Natural killer cell (primary cell): ENCODE data around the gene ICE1. TPM values are rescaled to one million over a fixed set of nuclear protein-coding genes. Genes with fewer than 3 reads are reported as not detected.
"Not testable (repeated sequence)": the region's sequence is repeated elsewhere in the genome, so short reads cannot be mapped to it uniquely, and the experiment has no call there.

ENCODE experiments used
- ATAC-seq, 3 donors: fragments of 150-1000 bp in 2 of 3; fragments of 200-7000 bp in 1 of 3; cut with Tn5 transposase; 1 replicate in 1 of 3; 2 replicates in 2 of 3; pipeline ENCODE4 v1.10.0; 2021; ENCODE audit warnings: mild to moderate bottlenecking in 2 of 3, moderate library complexity in 2 of 3
- DNase-seq, 2 donors: peaks; one replicate each; pipeline versions ENCODE4 v3.0.0 to v3.0.0-alpha.2; 2013 to 2021; ENCODE audit warnings: mixed read lengths in 1 of 2
- H3K27ac ChIP-seq: one replicate; pipeline ENCODE4 v1.5.1; 2013; ENCODE audit warnings: mild to moderate bottlenecking, low read length
- H3K27me3 ChIP-seq: one replicate; pipeline ENCODE4 v1.6.1; 2013; ENCODE audit warnings: low read length; ENCODE audit not compliant: control insufficient read depth, insufficient read depth
- H3K36me3 ChIP-seq: one replicate; pipeline ENCODE4 v1.6.1; 2013; ENCODE audit warnings: low read length; ENCODE audit not compliant: control insufficient read depth, insufficient read depth
- H3K4me1 ChIP-seq: one replicate; pipeline ENCODE4 v1.6.1; 2013; ENCODE audit warnings: low read length; ENCODE audit not compliant: control insufficient read depth, insufficient read depth
- H3K4me3 ChIP-seq: one replicate; pipeline ENCODE4 v1.5.1; 2013; ENCODE audit warnings: low read length
- H3K9me3 ChIP-seq: one replicate; pipeline ENCODE4 v1.6.1; 2013; ENCODE audit warnings: low read length; ENCODE audit not compliant: control insufficient read depth, insufficient read depth
- H3K27ac Mint-ChIP-seq, 2 donors: one replicate each; pipeline ENCODE4 v1.8.0; 2022; ENCODE audit warnings: mild to moderate bottlenecking in 2 of 2, mixed read lengths in 2 of 2, moderate library complexity in 1 of 2
- H3K27me3 Mint-ChIP-seq, 2 donors: one replicate each; pipeline ENCODE4 v1.8.0; 2022; ENCODE audit warnings: low read depth in 2 of 2, mixed read lengths in 2 of 2
- H3K36me3 Mint-ChIP-seq: one replicate; pipeline ENCODE4 v1.8.0; 2022; ENCODE audit warnings: mixed read lengths
- H3K4me1 Mint-ChIP-seq, 2 donors: one replicate each; pipeline ENCODE4 v1.8.0; 2022; ENCODE audit warnings: mixed read lengths in 2 of 2
- H3K4me3 Mint-ChIP-seq: one replicate; pipeline ENCODE4 v1.8.0; 2022; ENCODE audit warnings: mild to moderate bottlenecking, moderate library complexity, mixed read lengths
- H3K9me3 Mint-ChIP-seq, 2 donors: one replicate each; pipeline ENCODE4 v1.8.0; 2022; ENCODE audit warnings: mixed read lengths in 2 of 2
- CTCF ChIP-seq: fragments of 200-600 bp; IDR thresholded peaks from one replicate; pipeline ENCODE4 v1.8.0; 2022; ENCODE audit warnings: antibody characterized with exemption
- WGBS: methylation state at CpG from one replicate; pipeline ENCODE4 v1.1.7; 2013; ENCODE audit warnings: missing lambda C conversion rate; ENCODE audit not compliant: insufficient coverage; 5-methylcytosine and 5-hydroxymethylcytosine counted together
- intact Hi-C: fragments of 100-400 bp; cut with micrococcal nuclease; formaldehyde crosslinking; loops from one replicate; pipeline ENCODE4 v1.14.2; 2022
- total RNA-seq, 4 donors: library from RNA; stranded (reverse); fragments of 120-200 nt in 1 of 4; gene quantifications; one replicate each; pipeline versions ENCODE4 v1.2.3 to v1.2.4, GENCODE V29; 2013 to 2022

ICE1 gene
- total RNA-seq, 3 donors from 2014 or later (not counting 1 experiment from before 2014, with no cell fraction given), result 29.7 to 44.5 (median 36.6) TPM

GRCh38 chr5:5392504-5392903 is 30.0 kb upstream of the ICE1 start:
- H3K27ac ChIP-seq, H3K4me3 Mint-ChIP-seq, H3K27ac Mint-ChIP-seq, DNase-seq, H3K9me3 Mint-ChIP-seq, H3K4me1 Mint-ChIP-seq, ATAC-seq, H3K4me3 ChIP-seq, H3K4me1 ChIP-seq, H3K27me3 ChIP-seq, H3K36me3 ChIP-seq, H3K36me3 Mint-ChIP-seq, H3K27me3 Mint-ChIP-seq, intact Hi-C loops, H3K9me3 ChIP-seq: not testable (repeated sequence)
- 100% methylated on average over 2 of the region's 2 CpGs for WGBS

GRCh38 chr5:5394384-5394986 is 28.0 kb upstream of the ICE1 start:
- WGBS, result 80% methylated on average over 4 of the region's 6 CpGs
- H3K27me3 Mint-ChIP-seq, H3K27me3 ChIP-seq, H3K9me3 Mint-ChIP-seq, H3K27ac ChIP-seq, intact Hi-C loops, H3K36me3 Mint-ChIP-seq, H3K4me3 ChIP-seq, H3K4me1 Mint-ChIP-seq, H3K36me3 ChIP-seq, H3K9me3 ChIP-seq, H3K27ac Mint-ChIP-seq, ATAC-seq, H3K4me1 ChIP-seq, H3K4me3 Mint-ChIP-seq: not testable (repeated sequence)
- peak in 1 of 2 donors; percentile 8 for DNase-seq

GRCh38 chr5:5395093-5395492 is 27.4 kb upstream of the ICE1 start:
- H3K36me3 Mint-ChIP-seq, H3K27me3 Mint-ChIP-seq, H3K4me3 ChIP-seq, H3K9me3 Mint-ChIP-seq, H3K4me3 Mint-ChIP-seq, H3K27ac ChIP-seq, DNase-seq, H3K9me3 ChIP-seq, H3K4me1 Mint-ChIP-seq, H3K36me3 ChIP-seq, intact Hi-C loops, H3K27me3 ChIP-seq, H3K27ac Mint-ChIP-seq, ATAC-seq, H3K4me1 ChIP-seq: not testable (repeated sequence)
- 83% methylated on average over 4 of the region's 8 CpGs for WGBS

- H3K4me3 Mint-ChIP-seq, result no peak overlapping the region
- Histone ChIP-seq H3K4me3 (no peak overlapping the region), H3K9me3 (no peaks in the 10 kb centered on the region), H3K27ac (no peak overlapping the region), H3K36me3 (no peaks in the 10 kb centered on the region), H3K4me1 (no peaks in the 10 kb centered on the region), H3K27me3 (no peaks in the 10 kb centered on the region)
- intact Hi-C loops, result no loop called here
- H3K27ac Mint-ChIP-seq, result no peak overlapping the region
- no peaks in the 10 kb centered on the region for H3K36me3 Mint-ChIP-seq
- no peaks in the 10 kb centered on the region for H3K4me1 Mint-ChIP-seq
- H3K27me3 Mint-ChIP-seq, result no peaks in the 10 kb centered on the region
- TF ChIP-seq CTCF, result no peak
- 89% methylated on average over 2 of the region's 2 CpGs for WGBS
- ATAC-seq (no peak), DNase-seq (no peak)
- H3K9me3 Mint-ChIP-seq, result peaks cover 0 to 2% of the 10 kb centered on the region in 2 donors
Measured at GRCh38 chr5:5398071-5398470, 24.4 kb upstream of the ICE1 start.

GRCh38 chr5:5401095-5401494 is 21.4 kb upstream of the ICE1 start:
- 97% methylated on average over 8 of the region's 8 CpGs for WGBS
- intact Hi-C loops, result no loop called here
- no peak overlapping the region for H3K4me3 Mint-ChIP-seq

More at GRCh38 chr5:5401095-5401494, 21.4 kb upstream of the ICE1 start:
- Mint-ChIP-seq H3K36me3 (no peaks in the 10 kb centered on the region), H3K27me3 (no peaks in the 10 kb centered on the region), H3K4me1 (no peaks in the 10 kb centered on the region), H3K9me3 (peaks cover 0 to 2% of the 10 kb centered on the region in 2 donors), H3K27ac (no peak overlapping the region)
- ATAC-seq, result no peak
- H3K4me1 ChIP-seq, result no peaks in the 10 kb centered on the region
- TF ChIP-seq CTCF, result no peak
- H3K36me3 ChIP-seq, result no peaks in the 10 kb centered on the region
- H3K27ac ChIP-seq, result no peak overlapping the region
- no peaks in the 10 kb centered on the region for H3K27me3 ChIP-seq
- no peak overlapping the region for H3K4me3 ChIP-seq
- DNase-seq, result no peak
- H3K9me3 ChIP-seq, result no peaks in the 10 kb centered on the region
